GM21619 (cell line): Measurements from ENCODE around the gene PSMA1.
"Not testable (repeated sequence)": the region's sequence is repeated elsewhere in the genome, so short reads cannot be mapped to it uniquely, and the experiment has no call there.

Experiments used
- ATAC-seq: cut with Tn5 transposase; IDR thresholded peaks from one replicate; pipeline ENCODE4 v1.9.1; 2021; ENCODE audit not compliant: unreplicated experiment

The PSMA1 gene

DNA sequence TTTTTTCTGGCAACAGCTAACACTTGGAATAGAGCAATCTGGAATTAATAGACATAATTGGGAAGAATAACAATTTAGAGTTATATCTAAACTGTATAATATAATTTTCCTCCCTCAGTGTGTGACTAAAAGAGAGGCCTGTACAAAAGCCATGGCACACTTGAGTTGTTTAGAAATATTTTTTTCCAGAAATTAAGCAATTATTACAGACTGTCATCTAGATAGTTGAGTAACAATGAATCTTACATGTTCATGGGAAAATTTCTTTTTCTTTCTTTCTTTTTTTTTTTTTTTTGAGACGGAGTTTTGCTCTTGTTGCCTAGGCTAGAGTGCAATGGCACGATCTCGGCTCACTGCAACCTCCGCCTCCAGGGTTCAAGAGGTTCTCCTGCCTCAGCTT, 15.0 kb upstream of the PSMA1 start:
- ATAC-seq: not testable (repeated sequence)

DNA sequence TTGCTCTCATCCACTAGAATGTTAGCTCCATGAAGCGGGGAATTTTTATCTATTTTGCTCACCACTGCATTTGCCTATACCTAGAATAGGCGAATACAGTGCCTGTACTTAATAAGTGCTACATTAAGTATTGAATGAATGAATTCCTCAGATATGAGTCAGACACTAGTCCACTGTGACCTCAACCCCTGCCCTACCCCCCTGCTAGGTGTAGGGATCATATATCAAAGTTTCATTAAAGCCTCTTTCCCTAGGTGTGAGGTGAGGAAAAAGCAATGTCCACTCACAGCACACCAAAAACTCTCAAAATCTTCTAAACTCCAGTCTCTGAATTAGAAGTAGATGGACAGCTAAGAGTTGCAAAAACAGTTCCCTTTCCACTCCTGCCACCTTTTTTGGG, 9.8 kb upstream of the PSMA1 start:
- ATAC-seq: no peak

- ATAC-seq: no peak
Observed at GRCh38 chr11:14529321-14529720, 9.1 kb upstream of the PSMA1 start.

GRCh38 chr11:14522801-14523200, 2.6 kb upstream of the PSMA1 start:
- ATAC-seq: no peak

DNA sequence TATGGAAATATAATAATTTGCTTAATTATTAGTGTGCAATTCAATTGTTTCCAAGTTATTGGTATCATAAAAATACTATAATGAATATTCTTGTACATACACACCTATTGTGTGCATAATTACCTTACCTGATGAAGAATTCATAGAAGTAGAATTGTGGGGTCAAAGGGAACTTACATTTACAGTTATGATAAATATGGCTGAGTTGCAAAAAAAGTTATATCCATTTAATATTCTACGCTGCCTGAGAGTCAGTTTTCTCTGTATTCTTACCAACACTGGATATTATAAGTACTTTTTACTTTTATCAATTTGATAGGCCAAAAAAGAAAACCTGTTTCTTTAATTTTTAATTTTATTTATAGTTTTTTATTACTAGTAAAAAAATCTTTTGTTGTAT, 2.1 kb upstream of the PSMA1 start:
- no peak for ATAC-seq

DNA sequence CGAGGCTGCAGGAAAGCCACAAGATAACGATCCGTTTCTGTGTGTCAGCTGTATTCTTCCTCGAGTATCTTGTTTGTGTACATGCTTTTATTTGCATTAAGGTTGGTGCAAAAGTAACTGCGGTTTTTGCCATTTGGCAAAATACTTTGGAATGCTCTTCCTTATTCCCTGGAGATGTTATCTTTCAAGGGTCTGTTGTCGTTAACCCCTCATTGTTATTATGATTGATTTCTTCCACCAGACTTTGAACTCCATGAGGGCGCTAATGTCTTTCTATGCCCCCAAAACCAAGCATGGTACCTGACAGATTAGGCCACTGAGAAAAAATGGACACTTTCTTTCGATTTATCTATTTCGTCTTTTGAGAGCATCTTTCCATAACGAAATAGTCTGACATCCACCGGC, 563 bp upstream of the PSMA1 start:
- no peak for ATAC-seq

- no peak for ATAC-seq
Observed at GRCh38 chr11:14519597-14519916, 629 bp downstream of the PSMA1 start.

GRCh38 chr11:14518820-14519219, 1.4 kb downstream of the PSMA1 start:
- no peak for ATAC-seq

GRCh38 chr11:14513800-14514199, 6.4 kb downstream of the PSMA1 start:
- no peak for ATAC-seq

DNA sequence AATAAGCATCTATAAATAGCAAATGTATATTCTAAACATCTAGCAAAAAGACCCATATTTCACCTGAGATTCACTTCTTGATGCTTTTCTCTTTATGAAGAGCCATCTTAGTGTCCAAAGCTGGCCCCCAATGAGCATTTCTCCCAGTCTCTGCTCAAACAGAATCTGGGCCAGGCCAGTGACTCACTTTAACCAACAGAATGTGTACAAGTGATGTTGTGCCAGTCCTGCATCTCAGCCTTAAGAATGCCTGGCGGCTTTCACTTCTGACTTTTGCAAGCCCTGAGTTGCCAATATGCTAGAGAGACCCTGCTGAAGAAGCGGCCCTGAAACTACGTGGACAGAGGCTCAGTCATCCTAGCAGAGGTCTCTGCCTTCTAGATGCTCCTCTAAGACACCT, 13.7 kb downstream of the PSMA1 start:
- ATAC-seq: no peak

- no peak for ATAC-seq
Observed at GRCh38 chr11:14503023-14503422, 17.2 kb downstream of the PSMA1 start.

- ATAC-seq: no peak
Observed at GRCh38 chr11:14502039-14502438, 18.1 kb downstream of the PSMA1 start.

- peak; percentile 59 for ATAC-seq
Observed at GRCh38 chr11:14500181-14500651, 20.0 kb downstream of the PSMA1 start.

- ATAC-seq: peak; percentile 84
Observed at GRCh38 chr11:14499560-14500180, 20.5 kb downstream of the PSMA1 start, which contains the start of gene COPB1. TSS of gene COPB1 (minus strand) at chr11:14499811. CDS start at chr11:14498928, 883 bp downstream.

- ATAC-seq: peak; percentile 8
Observed at GRCh38 chr11:14499178-14499559, 21.0 kb downstream of the PSMA1 start.

GRCh38 chr11:14480716-14481115, 39.5 kb downstream of the PSMA1 start:
- no peak for ATAC-seq

DNA sequence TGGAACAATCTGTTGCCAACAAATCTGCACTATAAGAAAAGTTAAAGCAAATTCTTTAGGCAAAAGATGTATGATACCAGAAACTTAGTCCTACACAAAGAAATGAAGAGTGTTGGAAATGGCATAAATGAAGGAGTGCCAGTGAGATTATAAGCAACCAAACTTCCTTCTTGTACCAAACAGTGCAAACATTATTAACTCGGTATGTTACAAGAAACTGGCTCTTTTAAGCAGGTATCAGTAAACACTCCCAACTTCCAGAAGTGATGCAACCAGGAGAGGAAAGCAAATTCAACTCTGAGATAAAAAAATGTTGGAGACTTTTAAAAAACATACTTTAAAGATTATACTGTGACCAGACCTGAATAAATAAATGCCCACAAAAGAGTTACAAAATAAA, 49.1 kb downstream of the PSMA1 start:
- ATAC-seq: no peak

DNA sequence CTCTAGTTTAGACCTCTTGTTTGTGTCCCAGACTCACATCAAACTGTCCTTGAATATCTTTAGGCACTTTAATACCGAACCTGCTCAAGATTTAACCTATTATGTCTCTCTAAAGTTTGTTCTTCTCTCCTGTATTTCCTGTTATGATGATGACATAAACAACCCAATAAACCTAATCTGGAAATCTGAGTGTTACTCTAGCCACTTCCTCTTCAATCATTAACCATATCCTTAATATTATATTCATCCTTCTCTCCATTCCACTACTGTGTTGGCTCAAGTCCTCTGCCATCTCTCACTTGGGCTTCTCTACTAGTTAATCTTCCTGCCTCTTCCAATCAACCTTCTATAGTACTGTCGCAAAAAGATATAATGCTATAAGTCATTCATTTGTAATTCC, 56.6 kb downstream of the PSMA1 start:
- ATAC-seq: no peak

GRCh38 chr11:14460147-14460546, 60.0 kb downstream of the PSMA1 start:
- no peak for ATAC-seq

GRCh38 chr11:14458377-14458776, 61.8 kb downstream of the PSMA1 start:
- ATAC-seq: no peak

DNA sequence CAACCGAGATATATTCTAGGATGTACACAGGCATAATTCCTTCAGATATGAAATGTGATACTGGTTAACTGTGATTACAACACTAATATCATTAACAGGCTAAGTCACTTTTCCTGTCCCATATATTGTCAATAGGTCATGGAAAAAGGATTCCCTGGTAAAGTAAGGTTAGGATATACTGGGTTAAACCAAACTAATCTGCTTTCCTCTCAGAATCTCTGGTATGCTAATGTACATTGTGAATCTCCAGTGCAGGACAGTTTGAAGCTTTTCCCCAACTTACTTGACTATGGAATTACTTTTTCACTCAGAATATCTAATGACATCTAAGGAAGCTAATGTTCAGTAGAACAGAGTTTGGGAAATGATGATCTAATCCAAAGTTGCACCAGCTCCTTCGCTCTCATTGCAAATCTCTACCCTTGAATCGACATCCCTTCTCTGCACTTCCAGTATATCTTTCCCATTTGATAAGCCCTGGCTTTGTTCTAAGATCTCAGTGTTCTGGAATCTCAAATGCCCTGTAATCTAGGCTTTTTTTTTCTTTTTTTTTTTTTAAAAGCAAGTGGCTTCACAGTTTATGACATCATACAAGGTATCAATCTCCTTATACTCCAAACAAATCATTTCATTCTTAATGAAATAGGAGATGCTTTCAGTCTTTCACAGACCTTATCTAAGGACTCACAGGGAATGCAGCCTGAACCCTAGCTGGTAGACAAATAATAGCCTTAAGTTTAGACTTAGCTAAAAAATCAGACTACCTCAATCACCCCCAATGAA, 64.3 kb downstream of the PSMA1 start:
- ATAC-seq: no peak
